Uterus (tissue), 4 donors: ENCODE results near the gene GYG2. TPM values are rescaled to one million over a fixed set of nuclear protein-coding genes. Genes with fewer than 3 reads are reported as not detected.

ENCODE experiments used
- DNase-seq, 2 donors: peaks; one replicate each; pipeline ENCODE4 v3.0.0-alpha.2; 2019 to 2020
- H3K27ac ChIP-seq, 2 donors: fragments of 200-600 bp; sonication (generic); 1 replicate in 1 of 2; 2 replicates in 1 of 2; pipeline ENCODE4 v1.5.1; 2016 to 2018
- H3K27me3 ChIP-seq, 2 donors: fragments of 200-600 bp; sonication (generic); one replicate each; pipeline ENCODE4 v1.5.1; 2018 to 2019; ENCODE audit warnings: control low read depth in 1 of 2
- H3K36me3 ChIP-seq, 2 donors: fragments of 200-600 bp; sonication (generic); one replicate each; pipeline ENCODE4 v1.5.1; 2019; ENCODE audit warnings: control low read depth in 1 of 2
- H3K4me1 ChIP-seq, 2 donors: fragments of 200-600 bp; sonication (generic); one replicate each; pipeline ENCODE4 v1.5.1; 2018 to 2019; ENCODE audit warnings: control low read depth in 1 of 2
- H3K4me3 ChIP-seq, 2 donors: fragments of 200-600 bp; sonication (generic); 1 replicate in 1 of 2; 2 replicates in 1 of 2; pipeline ENCODE4 v1.5.1; 2018 to 2019; ENCODE audit warnings: mild to moderate bottlenecking in 1 of 2
- H3K9me3 ChIP-seq, 2 donors: fragments of 200-600 bp; sonication (generic); one replicate each; pipeline ENCODE4 v1.5.1; 2019; ENCODE audit warnings: control low read depth in 1 of 2
- CTCF ChIP-seq, 4 experiments: fragments of 200-600 bp in 2 of 4; fragments of 450-650 bp in 2 of 4; sonication (generic) in 2 of 4; IDR thresholded peaks; one replicate each; pipeline ENCODE4 v1.5.1; 2016 to 2019; ENCODE audit warnings: antibody characterized with exemption in 4 of 4, mild to moderate bottlenecking in 2 of 4, moderate library complexity in 1 of 4
- POLR2A ChIP-seq, 2 donors: fragments of 450-650 bp; IDR thresholded peaks; one replicate each; pipeline ENCODE4 v1.6.1; 2016; ENCODE audit warnings: antibody characterized with exemption in 2 of 2, mild to moderate bottlenecking in 1 of 2, moderate library complexity in 1 of 2
- intact Hi-C: fragments of 100-400 bp; cut with DNase I; formaldehyde crosslinking; loops from one replicate; pipeline ENCODE4 v1.15.1; 2023; ENCODE audit warnings: low total_unique reads
- total RNA-seq, 4 donors: library from RNA; depleted of rRNA in 3 of 4; stranded (reverse); fragments of >200 nt in 3 of 4; gene quantifications; one replicate each; pipeline versions ENCODE4 v1.1.0 to v1.2.4, GENCODE V29; 2014 to 2023
- donor health status: DM: yes; HTN: yes; CAD: no.

The GYG2 gene
- total RNA-seq, 4 donors from 2014 or later = 1.0 to 9.6 (median 2.4) TPM; not detected in 1

- Histone ChIP-seq H3K4me1 (no peaks in the 10 kb centered on the region), H3K36me3 (no peaks in the 10 kb centered on the region), H3K4me3 (no peak overlapping the region), H3K9me3 (no peaks in the 10 kb centered on the region), H3K27me3 (no peaks in the 10 kb centered on the region), H3K27ac (no peak overlapping the region)
- DNase-seq = no peak
- intact Hi-C loops = no loop called here
- TF ChIP-seq POLR2A (IDR thresholded peaks at IDR 0.05) = no peak
- no peak for TF ChIP-seq CTCF (IDR thresholded peaks at IDR 0.05)
These were observed 72.8 kb downstream of the GYG2 start for GRCh38 chrX:2901367-2902036.

- Histone ChIP-seq H3K4me1 (no peaks in the 10 kb centered on the region), H3K27ac (no peak overlapping the region), H3K4me3 (no peak overlapping the region), H3K27me3 (no peaks in the 10 kb centered on the region), H3K9me3 (no peaks in the 10 kb centered on the region), H3K36me3 (no peaks in the 10 kb centered on the region)
- DNase-seq = no peak
- intact Hi-C loops = no loop called here
- no peak for TF ChIP-seq CTCF (IDR thresholded peaks at IDR 0.05)
These were observed 74.1 kb downstream of the GYG2 start for GRCh38 chrX:2902841-2903240.

- Histone ChIP-seq H3K27me3 (no peaks in the 10 kb centered on the region), H3K4me3 (no peak overlapping the region), H3K4me1 (no peaks in the 10 kb centered on the region), H3K36me3 (no peaks in the 10 kb centered on the region), H3K9me3 (no peaks in the 10 kb centered on the region), H3K27ac (no peak overlapping the region)
- no peak for DNase-seq
- no peak for TF ChIP-seq CTCF (IDR thresholded peaks at IDR 0.05)
- TF ChIP-seq POLR2A (IDR thresholded peaks at IDR 0.05) = no peak
- intact Hi-C loops = no loop called here
These were observed 74.6 kb downstream of the GYG2 start for GRCh38 chrX:2903366-2903765.

GRCh38 chrX:2907295-2907694 lies 78.6 kb downstream of the GYG2 start:
- Histone ChIP-seq H3K9me3 (no peaks in the 10 kb centered on the region), H3K4me3 (no peak overlapping the region), H3K27me3 (no peaks in the 10 kb centered on the region), H3K36me3 (no peaks in the 10 kb centered on the region), H3K4me1 (no peaks in the 10 kb centered on the region), H3K27ac (no peak overlapping the region)
- intact Hi-C loops = no loop called here
- no peak for TF ChIP-seq POLR2A (IDR thresholded peaks at IDR 0.05)
- TF ChIP-seq CTCF (IDR thresholded peaks at IDR 0.05) = no peak
- DNase-seq = no peak

- no peaks in the 10 kb centered on the region for H3K9me3 ChIP-seq
- no peak for TF ChIP-seq CTCF (IDR thresholded peaks at IDR 0.05)
- TF ChIP-seq POLR2A (IDR thresholded peaks at IDR 0.05) = no peak
- H3K4me1 ChIP-seq = no peaks in the 10 kb centered on the region
- no peak overlapping the region for H3K4me3 ChIP-seq
- intact Hi-C loops = no loop called here
- no peaks in the 10 kb centered on the region for H3K36me3 ChIP-seq
- H3K27ac ChIP-seq = no peak overlapping the region
- no peaks in the 10 kb centered on the region for H3K27me3 ChIP-seq
- DNase-seq = no peak
These were observed 79.5 kb downstream of the GYG2 start for GRCh38 chrX:2908125-2908685.
